ENCODE data around the gene NEMF. TPM values are rescaled to one million over a fixed set of nuclear protein-coding genes. Genes with fewer than 3 reads are reported as not detected.
"Not testable (repeated sequence)": the region's sequence is repeated elsewhere in the genome, so short reads cannot be mapped to it uniquely, and the experiment has no call there.

The NEMF gene, protein sequence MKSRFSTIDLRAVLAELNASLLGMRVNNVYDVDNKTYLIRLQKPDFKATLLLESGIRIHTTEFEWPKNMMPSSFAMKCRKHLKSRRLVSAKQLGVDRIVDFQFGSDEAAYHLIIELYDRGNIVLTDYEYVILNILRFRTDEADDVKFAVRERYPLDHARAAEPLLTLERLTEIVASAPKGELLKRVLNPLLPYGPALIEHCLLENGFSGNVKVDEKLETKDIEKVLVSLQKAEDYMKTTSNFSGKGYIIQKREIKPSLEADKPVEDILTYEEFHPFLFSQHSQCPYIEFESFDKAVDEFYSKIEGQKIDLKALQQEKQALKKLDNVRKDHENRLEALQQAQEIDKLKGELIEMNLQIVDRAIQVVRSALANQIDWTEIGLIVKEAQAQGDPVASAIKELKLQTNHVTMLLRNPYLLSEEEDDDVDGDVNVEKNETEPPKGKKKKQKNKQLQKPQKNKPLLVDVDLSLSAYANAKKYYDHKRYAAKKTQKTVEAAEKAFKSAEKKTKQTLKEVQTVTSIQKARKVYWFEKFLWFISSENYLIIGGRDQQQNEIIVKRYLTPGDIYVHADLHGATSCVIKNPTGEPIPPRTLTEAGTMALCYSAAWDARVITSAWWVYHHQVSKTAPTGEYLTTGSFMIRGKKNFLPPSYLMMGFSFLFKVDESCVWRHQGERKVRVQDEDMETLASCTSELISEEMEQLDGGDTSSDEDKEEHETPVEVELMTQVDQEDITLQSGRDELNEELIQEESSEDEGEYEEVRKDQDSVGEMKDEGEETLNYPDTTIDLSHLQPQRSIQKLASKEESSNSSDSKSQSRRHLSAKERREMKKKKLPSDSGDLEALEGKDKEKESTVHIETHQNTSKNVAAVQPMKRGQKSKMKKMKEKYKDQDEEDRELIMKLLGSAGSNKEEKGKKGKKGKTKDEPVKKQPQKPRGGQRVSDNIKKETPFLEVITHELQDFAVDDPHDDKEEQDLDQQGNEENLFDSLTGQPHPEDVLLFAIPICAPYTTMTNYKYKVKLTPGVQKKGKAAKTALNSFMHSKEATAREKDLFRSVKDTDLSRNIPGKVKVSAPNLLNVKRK
- 100 to 1,000 TPM in 1 of 2 donors, 10 to 100 TPM in 1; 95.2 to 120 TPM for total RNA-seq

DNA sequence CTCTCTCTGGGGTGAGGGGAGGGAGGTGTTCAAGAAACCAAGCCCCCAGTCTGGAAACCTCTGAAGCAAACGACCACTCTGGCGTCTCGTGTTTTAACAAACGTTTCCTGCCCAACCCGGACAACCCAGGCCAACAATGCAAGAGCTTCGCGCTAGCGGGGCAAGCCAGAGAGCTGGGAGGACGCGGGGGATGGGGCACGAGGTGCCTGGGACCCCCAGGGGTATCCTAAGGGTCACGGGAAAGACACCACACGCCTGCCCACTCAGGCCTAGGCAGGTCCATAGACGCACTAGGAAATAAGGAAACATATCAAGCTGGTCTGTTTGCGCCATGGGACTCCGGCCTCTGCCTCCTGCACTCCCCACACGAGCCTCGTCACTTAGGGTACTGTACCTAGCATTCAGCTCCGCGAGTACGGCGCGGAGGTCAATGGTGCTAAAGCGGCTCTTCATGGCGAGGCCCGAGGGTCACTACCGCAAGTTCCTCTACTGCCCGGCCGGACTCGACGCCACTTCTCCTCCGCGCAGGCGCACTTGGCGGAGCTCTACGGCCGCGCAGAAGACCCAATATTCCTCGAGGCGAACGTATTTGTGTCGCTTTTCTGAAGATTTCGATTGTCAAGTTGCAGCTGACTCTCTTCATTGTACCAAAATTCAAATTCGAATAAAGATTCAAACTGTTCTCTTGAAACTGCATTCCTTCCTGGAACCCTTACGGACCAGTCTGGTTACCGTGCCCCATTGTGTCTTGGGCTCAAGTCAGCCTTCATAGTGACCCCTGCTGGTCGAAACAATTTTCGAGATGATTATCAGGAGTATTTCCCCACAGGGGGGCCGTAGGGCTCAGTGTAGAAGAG lies at the start of gene NEMF:
TSS of gene NEMF (minus strand) at position 488 of the 857 bp plus-strand sequence. CDS start at position 453, 35 bp downstream.
- ATAC-seq (peak; percentile 90 to 94), DNase-seq (ENCODE audit: low spot score) (peak; percentile 90)
- H3K9me3 Mint-ChIP-seq, result no peaks in the 10 kb centered on the region
- peaks cover 35 to 52% of the 10 kb centered on the region in 2 donors for H3K4me1 Mint-ChIP-seq (ENCODE audit: low read depth in 2 of 2)
- peak within 1 kb of the TSS; percentile 89 to 98 for H3K27ac Mint-ChIP-seq
- H3K4me3 Mint-ChIP-seq, result peak within 1 kb of the TSS; percentile 92
- H3K27me3 Mint-ChIP-seq, result no peaks in the 10 kb centered on the region
- peaks cover 13% of the 10 kb centered on the region for H3K36me3 Mint-ChIP-seq

GRCh38 chr14:49900973-49901372 lies 48.4 kb upstream of the NEMF start:
- Mint-ChIP-seq H3K4me1 (ENCODE audit: low read depth in 2 of 2) (peaks cover 32 to 39% of the 10 kb centered on the region in 2 donors), H3K4me3 (no peak overlapping the region), H3K9me3 (no peaks in the 10 kb centered on the region), H3K27ac (no peak overlapping the region), H3K27me3 (no peaks in the 10 kb centered on the region), H3K36me3 (peaks cover 31% of the 10 kb centered on the region)
- DNase-seq (ENCODE audit: low spot score) (no peak), ATAC-seq (no peak)

DNA sequence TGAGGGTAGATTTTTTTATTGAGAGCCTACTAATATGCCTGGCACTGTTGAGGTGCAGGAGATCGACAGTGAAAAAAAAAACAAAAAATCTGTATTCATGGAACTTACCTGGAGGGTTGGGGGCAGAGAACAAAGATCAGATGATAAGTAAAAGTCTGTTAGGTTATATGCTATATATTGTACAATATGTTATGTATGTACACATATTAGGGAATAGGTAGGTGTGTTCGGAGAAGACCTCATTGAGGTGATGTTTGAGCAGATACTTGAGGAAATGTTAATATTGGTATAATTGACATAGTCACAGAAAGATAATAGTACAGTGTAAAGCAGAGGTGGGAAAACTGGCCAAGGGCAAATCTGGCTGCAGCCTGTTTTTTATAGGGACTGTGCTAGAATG lies 45.9 kb upstream of the NEMF start:
- ATAC-seq, result no peak

GRCh38 chr14:49897965-49898364 lies 45.4 kb upstream of the NEMF start:
- peak overlapping the region; percentile 92 for H3K4me3 Mint-ChIP-seq
- DNase-seq (ENCODE audit: low spot score) (no peak), ATAC-seq (no peak)
- H3K9me3 Mint-ChIP-seq, result no peaks in the 10 kb centered on the region
- no peaks in the 10 kb centered on the region for H3K27me3 Mint-ChIP-seq
- peaks cover 55% of the 10 kb centered on the region for H3K36me3 Mint-ChIP-seq
- H3K4me1 Mint-ChIP-seq (ENCODE audit: low read depth in 2 of 2), result peaks cover 37 to 56% of the 10 kb centered on the region in 2 donors
- peak overlapping the region; percentile 97 to 98 for H3K27ac Mint-ChIP-seq

More for the DNA sequence above, 45.9 kb upstream of the NEMF start:
- Mint-ChIP-seq H3K27ac (peak overlapping the region; percentile 97 to 98), H3K9me3 (no peaks in the 10 kb centered on the region), H3K4me1 (ENCODE audit: low read depth in 2 of 2) (peaks cover 37 to 56% of the 10 kb centered on the region in 2 donors), H3K27me3 (no peaks in the 10 kb centered on the region), H3K4me3 (peak overlapping the region; percentile 92), H3K36me3 (peaks cover 55% of the 10 kb centered on the region)
- no peak for DNase-seq (ENCODE audit: low spot score)

GRCh38 chr14:49897414-49897813 lies 44.8 kb upstream of the NEMF start:
- H3K36me3 Mint-ChIP-seq, result peaks cover 56% of the 10 kb centered on the region
- no peaks in the 10 kb centered on the region for H3K27me3 Mint-ChIP-seq
- H3K9me3 Mint-ChIP-seq, result no peaks in the 10 kb centered on the region
- H3K4me3 Mint-ChIP-seq, result peak overlapping the region; percentile 99
- H3K4me1 Mint-ChIP-seq (ENCODE audit: low read depth in 2 of 2), result peaks cover 37 to 57% of the 10 kb centered on the region in 2 donors
- H3K27ac Mint-ChIP-seq, result peak overlapping the region; percentile 97 to 98
- DNase-seq (ENCODE audit: low spot score), result no peak
- no peak for ATAC-seq

DNA sequence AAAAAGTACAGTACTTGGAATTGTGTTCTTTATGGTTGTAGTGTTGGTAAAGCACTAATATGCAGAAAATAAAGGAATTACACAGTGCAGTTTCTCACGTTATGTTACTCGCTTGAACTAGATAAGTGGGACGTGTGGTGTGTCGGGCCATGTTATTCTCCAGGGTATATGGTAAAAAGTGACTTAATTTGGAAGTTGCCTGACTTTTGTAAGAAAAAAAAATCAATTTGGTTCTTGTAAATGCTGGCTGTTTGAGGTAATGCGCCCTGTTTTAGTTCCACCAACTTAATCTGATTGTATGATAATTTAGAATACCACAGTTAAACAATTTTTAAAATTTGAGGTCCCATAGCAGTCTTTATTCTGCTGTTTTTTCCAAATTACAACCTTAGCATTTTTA lies 44.4 kb upstream of the NEMF start:
- H3K4me3 Mint-ChIP-seq, result peak overlapping the region; percentile 99
- peaks cover 55% of the 10 kb centered on the region for H3K36me3 Mint-ChIP-seq
- ATAC-seq, result no peak
- peak overlapping the region; percentile 97 to 98 for H3K27ac Mint-ChIP-seq
- DNase-seq (ENCODE audit: low spot score), result no peak
- no peaks in the 10 kb centered on the region for H3K9me3 Mint-ChIP-seq
- H3K27me3 Mint-ChIP-seq, result no peaks in the 10 kb centered on the region
- H3K4me1 Mint-ChIP-seq (ENCODE audit: low read depth in 2 of 2), result peaks cover 37 to 57% of the 10 kb centered on the region in 2 donors

GRCh38 chr14:49896272-49896671 lies 43.7 kb upstream of the NEMF start:
- ATAC-seq; H3K27me3 Mint-ChIP-seq; DNase-seq (ENCODE audit: low spot score); H3K9me3 Mint-ChIP-seq: not testable (repeated sequence)
- H3K36me3 Mint-ChIP-seq, result peaks cover 55% of the 10 kb centered on the region
- H3K4me3 Mint-ChIP-seq, result peak overlapping the region; percentile 99
- peaks cover 37 to 62% of the 10 kb centered on the region in 2 donors for H3K4me1 Mint-ChIP-seq (ENCODE audit: low read depth in 2 of 2)
- H3K27ac Mint-ChIP-seq, result peak overlapping the region; percentile 97 to 98

- no peak for DNase-seq (ENCODE audit: low spot score)
- no peak for ATAC-seq
- H3K4me3 Mint-ChIP-seq, result peak overlapping the region; percentile 99
- H3K27me3 Mint-ChIP-seq, result no peaks in the 10 kb centered on the region
- no peaks in the 10 kb centered on the region for H3K9me3 Mint-ChIP-seq
- peak overlapping the region; percentile 97 to 98 for H3K27ac Mint-ChIP-seq
- peaks cover 55% of the 10 kb centered on the region for H3K36me3 Mint-ChIP-seq
- H3K4me1 Mint-ChIP-seq (ENCODE audit: low read depth in 2 of 2), result peaks cover 37 to 62% of the 10 kb centered on the region in 2 donors
These were observed 42.9 kb upstream of the NEMF start for GRCh38 chr14:49895480-49895879.

DNA sequence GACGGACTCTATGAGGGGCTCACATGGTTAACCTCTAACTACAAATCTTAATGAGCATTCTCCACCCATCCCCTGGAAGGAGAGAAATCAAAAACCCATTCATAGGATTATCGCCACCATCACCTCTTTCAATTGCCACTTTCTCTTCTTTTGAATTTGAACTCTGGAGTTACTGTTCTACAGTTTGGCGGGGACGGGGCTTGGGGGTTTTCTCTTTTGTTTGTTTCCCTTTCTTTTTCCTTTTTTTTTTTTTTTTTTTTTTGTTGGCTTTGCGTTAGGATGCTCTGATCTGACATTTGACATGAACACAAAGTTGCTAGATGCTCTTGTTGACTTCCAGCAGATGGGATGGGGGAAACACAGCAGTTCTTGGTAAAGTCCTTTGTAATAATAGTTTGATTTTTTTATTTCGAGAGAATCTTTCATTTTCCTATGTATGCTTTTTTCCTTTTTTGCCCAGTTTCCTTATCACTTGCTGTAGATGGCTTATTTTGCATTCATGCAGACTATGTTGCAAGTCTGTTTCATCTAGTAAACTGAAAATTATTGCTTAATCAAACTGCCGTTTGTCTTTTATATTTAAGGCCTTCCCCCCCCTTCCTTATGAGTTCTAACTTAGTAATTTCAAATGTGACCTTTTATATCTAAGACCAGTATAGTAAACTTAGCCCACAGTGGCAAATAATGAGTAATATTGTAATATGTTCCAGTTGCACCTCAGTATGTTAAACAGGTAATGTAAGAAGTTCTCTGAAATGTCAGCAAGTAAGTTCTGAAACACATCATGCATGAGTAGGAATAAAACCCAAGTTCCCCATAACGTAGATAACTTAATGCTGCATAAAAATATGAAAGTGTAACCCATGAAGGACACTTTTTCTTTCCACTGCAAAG lies 41.9 kb upstream of the NEMF start:
- H3K27ac Mint-ChIP-seq, result peak overlapping the region; percentile 97 to 98
- not testable (repeated sequence) for DNase-seq (ENCODE audit: low spot score); H3K27me3 Mint-ChIP-seq; ATAC-seq; H3K9me3 Mint-ChIP-seq
- peak overlapping the region; percentile 99 for H3K4me3 Mint-ChIP-seq
- peaks cover 55% of the 10 kb centered on the region for H3K36me3 Mint-ChIP-seq
- H3K4me1 Mint-ChIP-seq (ENCODE audit: low read depth in 2 of 2), result peaks cover 35 to 59% of the 10 kb centered on the region in 2 donors

DNA sequence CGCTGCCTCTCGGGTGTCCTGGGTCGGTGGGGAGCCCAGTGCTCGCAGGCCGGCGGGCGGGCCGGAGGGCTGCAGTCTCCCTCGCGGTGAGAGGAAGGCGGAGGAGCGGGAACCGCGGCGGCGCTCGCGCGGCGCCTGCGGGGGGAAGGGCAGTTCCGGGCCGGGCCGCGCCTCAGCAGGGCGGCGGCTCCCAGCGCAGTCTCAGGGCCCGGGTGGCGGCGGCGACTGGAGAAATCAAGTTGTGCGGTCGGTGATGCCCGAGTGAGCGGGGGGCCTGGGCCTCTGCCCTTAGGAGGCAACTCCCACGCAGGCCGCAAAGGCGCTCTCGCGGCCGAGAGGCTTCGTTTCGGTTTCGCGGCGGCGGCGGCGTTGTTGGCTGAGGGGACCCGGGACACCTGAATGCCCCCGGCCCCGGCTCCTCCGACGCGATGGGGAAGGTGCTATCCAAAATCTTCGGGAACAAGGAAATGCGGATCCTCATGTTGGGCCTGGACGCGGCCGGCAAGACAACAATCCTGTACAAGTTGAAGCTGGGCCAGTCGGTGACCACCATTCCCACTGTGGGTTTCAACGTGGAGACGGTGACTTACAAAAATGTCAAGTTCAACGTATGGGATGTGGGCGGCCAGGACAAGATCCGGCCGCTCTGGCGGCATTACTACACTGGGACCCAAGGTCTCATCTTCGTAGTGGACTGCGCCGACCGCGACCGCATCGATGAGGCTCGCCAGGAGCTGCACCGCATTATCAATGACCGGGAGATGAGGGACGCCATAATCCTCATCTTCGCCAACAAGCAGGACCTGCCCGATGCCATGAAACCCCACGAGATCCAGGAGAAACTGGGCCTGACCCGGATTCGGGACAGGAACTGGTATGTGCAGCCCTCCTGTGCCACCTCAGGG lies 41.0 kb upstream of the NEMF start:
- no peaks in the 10 kb centered on the region for H3K9me3 Mint-ChIP-seq
- peaks cover 32 to 53% of the 10 kb centered on the region in 2 donors for H3K4me1 Mint-ChIP-seq (ENCODE audit: low read depth in 2 of 2)
- peak overlapping the region; percentile 97 to 98 for H3K27ac Mint-ChIP-seq
- H3K36me3 Mint-ChIP-seq, result peaks cover 54% of the 10 kb centered on the region
- peak; percentile 93 for DNase-seq (ENCODE audit: low spot score)
- peak; percentile 78 to 84 for ATAC-seq
- H3K27me3 Mint-ChIP-seq, result no peaks in the 10 kb centered on the region
- H3K4me3 Mint-ChIP-seq, result peak overlapping the region; percentile 99

DNA sequence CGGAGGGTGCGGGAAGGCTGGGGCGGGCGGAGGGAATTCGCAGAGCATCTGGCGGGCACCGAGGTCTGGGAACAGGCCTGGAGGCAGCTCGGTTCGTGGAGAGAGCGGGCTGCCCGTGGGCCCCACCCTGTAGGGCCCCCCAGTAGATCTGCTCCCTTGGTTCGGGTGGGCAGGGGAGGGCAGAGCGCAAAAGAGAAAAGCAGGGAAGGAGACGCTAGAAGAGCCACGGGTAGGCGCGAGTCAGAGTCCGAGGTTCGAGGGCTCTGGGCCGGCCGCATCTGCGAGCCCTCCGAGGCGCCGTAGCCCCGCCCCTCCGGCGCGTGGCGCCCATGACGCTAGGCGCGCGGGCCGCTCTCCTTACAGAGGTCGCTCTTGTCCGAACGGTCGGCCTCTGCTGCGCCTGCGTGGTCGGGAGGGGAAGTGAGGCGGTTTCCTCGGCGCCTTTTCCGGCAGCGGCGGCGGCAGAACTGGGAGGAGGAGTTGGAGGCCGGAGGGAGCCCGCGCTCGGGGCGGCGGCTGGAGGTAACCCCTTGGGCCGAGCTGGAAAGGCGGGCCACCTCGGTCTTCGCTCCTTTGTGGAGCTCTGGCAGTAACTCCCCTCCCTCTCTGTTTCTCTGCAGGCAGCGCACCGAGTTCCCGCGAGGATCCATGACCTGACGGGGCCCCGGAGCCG lies 40.2 kb upstream of the NEMF start, which contains the start of gene ARF6:
TSS of gene ARF6 (plus strand) at position 447 of the 673 bp plus-strand sequence. CDS start 655 bp downstream, outside the sequence.
- DNase-seq (ENCODE audit: low spot score) (peak; percentile 99), ATAC-seq (peak; percentile 94 to 95)
- Mint-ChIP-seq H3K9me3 (no peaks in the 10 kb centered on the region), H3K36me3 (peaks cover 46% of the 10 kb centered on the region), H3K4me1 (ENCODE audit: low read depth in 2 of 2) (peaks cover 25 to 45% of the 10 kb centered on the region in 2 donors), H3K27me3 (no peaks in the 10 kb centered on the region), H3K4me3 (peak within 1 kb of the TSS; percentile 99), H3K27ac (peak within 1 kb of the TSS; percentile 97 to 98)
